GM18907 (cell line): ENCODE data around the gene LSP1.

Source experiments
- ATAC-seq: cut with Tn5 transposase; IDR thresholded peaks from one replicate; pipeline ENCODE4 v1.9.1; 2021; ENCODE audit warnings: mild to moderate bottlenecking, moderate library complexity; ENCODE audit not compliant: unreplicated experiment

LSP1 gene

DNA sequence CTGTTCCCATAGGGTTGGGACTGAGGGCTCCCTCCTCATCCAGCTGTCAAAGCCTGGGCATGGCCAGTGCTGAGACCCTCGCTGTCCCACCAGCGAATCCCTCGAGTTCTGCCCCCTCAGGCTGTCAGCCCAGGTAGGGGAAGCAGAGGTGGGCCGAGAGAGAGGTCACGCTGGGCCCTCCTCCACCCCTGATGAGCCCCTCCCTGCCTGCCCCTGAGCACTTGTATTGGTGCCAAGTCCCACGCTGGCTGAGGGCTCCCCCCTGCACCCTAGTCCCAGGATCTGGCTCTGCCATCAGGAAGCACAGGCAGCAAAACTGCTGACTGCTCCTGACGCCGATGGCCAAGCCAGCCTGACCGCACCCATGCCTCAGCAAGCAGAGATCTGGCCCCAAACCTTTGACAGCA is 35.5 kb downstream of the LSP1 start:
- ATAC-seq: no peak

DNA sequence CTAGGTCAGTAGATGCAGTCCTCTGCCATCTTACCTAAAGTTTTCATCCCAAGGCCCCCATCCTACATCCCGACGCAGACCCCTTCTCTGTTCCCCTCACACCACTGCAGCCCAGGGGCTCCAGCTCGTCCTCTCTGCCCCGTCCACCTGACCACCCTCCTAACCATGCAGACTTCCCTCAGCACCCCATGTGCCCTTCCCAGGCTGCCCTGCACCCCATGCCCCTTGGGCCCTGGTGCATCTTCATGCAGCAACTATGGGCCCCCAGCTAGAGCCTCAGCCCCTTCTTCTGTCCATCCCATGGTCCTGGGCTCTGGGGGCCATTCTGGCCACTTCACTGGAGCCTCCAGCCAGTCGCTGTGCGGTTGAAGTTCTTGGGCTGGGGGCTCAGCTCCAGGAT is 35.9 kb downstream of the LSP1 start:
- ATAC-seq: no peak

DNA sequence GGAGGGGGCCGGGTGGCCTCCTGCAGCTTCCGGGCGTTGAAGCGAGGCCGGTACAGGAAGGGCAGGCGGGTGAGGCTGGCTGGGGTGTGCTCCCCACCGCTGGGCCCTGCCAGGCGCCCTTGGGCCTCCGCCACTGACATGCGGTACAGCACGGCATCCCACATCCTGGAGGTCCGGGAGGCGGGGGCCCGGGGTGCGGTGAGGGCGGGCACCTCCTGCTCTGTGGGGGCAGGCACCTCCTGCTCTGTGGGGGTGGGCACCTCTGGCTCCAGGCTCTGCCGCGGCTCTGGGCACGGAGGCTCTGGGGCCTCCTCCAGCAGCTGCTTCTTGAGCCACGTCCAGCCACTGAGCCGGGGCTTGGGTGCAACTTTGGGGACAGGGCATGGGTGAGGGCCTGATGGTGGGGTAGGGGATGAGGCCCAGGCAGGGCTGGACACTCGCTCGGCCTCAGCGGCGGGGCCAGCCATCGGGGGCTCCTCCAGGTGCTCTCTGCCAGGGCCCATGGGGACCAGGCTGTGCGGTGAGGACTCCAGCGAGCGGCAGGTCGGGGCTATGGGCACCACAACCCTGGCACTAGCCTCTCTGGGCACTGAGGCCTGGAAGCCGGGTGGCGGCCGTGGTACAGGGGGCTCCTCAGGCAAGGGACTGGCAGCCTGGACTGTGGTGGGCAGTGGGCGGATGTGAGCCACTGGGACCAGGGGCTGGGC is 36.5 kb downstream of the LSP1 start:
- ATAC-seq: no peak

DNA sequence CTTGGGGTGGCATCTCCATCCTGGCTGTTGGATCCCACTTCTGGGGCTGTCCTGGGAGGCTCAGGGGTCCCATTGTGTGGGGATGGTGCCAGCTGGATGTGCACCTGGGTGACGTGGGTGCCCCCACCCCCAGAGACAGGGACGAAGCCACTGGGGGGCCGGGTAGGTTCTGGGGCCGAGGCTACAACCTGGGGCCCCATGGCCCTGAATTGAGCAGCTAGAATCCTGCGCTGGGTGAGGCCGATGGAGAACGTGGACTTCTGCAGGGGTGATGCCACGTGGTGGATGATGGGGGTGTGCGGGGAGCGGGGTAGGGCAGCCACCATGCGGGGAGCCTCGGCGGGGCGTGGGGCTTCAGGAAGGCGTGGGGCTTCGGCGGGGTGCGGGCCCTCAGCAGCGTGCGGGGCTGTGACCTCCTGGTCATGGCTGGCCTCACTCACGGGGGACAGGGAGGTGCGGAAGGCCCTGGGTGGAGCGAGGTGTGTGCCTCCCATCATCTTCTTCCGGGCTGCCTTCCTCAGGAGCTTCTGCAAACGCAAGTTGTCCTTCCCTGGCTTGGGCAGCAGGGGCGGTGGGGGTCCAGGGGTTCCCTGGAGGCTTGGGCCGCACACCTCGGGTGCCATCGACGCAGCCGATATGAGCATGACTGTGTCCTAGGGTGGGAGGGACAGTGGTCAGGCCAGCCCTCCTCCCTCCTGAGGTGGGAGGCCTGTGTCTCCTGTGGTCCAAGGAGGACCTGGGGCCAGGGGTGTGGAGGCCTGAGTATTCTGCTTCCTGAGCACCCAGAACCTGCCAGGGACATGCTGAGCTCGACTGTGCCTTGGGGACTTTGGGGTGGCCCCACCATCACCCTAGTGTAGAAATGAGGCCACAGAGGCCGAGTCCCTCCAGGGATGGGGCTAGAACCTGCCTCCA is 37.3 kb downstream of the LSP1 start:
- no peak for ATAC-seq

DNA sequence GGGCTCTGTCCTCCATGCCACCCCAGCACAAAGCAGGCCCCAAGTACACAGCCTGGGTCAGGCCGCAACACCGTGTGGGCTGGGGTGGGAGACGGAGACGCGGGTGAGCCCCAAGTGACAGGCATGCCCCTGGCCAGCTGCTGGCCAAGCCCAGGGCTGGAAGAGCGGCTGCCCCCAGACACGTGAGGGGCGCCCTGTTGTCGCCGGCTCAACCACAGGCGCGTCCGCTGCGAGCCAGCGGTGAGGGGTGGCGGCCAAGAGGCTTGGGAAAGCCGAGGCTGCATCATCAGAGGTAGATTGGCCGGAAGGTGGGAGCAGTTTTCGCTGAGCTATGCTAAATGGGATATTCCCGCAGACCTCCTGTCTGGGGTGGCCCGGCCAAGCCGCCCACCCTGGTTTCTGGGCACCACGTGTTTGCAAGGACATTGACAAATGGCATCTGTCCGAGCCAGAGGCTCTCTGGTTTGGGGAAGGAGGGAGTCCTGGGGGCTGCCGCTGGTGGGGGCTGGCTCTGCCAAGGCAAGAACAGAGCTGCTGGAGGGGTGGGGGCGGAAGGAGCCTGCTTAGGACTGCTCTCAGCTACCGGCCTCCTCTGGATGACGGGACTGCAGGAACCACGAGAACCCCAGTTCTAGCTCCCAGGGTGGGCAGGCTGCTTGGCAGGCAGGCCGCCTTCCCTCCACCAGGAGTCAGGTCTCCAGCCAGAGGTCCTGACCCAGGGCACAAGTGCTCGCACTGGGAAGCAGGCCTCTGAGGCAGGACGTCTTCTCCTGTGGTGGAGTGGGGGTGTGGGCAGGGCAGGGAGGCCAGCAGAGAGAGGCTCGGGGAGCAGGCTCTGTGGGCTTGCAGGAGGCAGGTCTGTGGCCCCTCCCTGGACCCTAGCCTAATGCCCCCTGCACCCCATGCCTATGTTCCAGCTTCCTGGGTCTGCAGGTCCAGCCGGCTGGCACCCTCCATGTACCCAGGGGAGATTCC is 38.3 kb downstream of the LSP1 start:
- no peak for ATAC-seq

DNA sequence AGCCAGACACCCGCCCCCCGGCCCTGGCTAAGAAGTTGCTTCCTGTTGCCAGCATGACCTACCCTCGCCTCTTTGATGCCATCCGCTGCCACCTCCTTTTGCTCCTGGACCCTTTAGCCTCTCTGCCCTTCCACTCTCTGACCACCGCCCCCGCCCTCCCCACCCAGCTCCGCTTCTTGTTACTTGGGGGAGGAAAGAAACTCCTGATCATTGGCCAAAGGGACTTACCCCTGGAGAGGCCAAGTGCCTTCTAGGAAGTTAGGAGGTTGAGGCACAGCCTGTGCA is 38.9 kb downstream of the LSP1 start, which contains the start of gene PRR33:
TSS of gene PRR33 (minus strand) at position 65 of the 285 bp plus-strand sequence. CDS start 1,311 bp downstream, outside the sequence.
- no peak for ATAC-seq

DNA sequence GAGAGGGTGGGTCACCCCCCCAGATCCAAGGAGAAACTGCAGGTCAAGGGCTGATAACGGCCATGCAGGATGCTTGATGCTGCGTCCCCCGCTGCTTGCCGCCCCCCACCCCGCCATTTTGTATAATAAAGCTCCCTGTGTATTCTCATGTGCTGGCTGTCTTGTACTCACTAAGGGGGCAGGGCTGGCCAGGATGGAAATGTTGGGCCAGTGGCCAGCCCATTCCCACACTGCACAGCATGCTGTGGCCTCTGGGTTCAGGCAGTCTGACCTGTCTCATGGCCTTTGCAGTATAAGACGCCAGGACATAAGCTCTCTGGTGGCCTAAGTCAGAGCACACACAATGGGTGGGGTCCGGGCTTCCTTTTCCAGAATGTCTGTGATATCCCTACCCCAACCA is 39.2 kb downstream of the LSP1 start:
- ATAC-seq: no peak

DNA sequence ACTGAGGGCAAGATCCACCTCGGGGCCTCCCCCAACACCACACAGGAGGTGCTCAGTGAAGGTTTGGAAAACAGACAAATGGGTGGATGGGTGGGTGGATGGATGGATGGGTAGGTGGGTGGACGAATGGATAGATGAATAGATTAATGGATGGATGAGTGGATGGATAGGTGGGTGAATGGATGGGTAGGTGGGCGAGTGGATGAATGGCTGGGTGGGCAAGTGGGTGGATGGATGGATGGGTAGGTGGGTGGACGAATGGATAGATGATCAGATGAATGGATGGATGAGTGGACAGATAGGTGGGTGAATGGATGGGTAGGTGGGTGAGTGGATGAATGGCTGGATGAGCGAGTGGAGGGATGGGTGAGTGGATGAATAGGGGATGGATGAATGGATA is 39.7 kb downstream of the LSP1 start:
- no peak for ATAC-seq

DNA sequence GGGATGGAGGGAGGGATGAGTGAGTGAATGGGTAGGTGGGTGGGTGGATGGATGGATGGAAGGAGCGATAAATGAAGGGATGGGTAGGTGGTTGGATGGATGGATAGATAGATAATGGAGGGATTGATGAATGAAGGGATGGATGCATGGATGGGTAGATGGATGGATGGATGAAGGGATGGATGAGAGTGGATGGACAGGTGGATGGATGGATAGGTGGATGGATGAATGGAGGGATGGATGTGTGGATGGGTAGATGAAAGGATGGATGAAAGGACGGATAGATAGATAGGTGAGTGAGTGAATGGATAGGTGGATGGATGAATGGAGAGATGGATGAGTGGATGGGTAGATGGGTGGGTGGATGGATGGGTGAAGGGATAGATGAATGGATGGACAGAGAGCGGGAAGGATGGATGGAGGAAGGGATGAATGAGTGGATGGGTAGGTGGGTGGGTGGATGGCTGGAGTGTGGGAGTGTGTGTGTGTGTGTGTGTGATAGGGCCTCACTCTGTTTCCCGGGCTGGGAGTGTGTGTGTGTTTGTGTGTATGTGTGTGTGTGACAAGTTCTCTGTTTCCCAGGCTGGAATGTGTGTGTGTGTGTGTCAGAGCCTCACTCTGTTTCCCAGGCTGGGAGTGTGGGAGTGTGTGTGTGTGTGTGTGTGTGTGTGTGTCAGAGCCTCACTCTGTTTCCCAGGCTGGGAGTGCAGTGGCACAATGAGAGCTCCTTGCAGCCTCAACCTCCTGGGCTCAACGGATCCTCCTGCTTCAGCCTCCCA is 40.9 kb downstream of the LSP1 start:
- ATAC-seq: no peak

DNA sequence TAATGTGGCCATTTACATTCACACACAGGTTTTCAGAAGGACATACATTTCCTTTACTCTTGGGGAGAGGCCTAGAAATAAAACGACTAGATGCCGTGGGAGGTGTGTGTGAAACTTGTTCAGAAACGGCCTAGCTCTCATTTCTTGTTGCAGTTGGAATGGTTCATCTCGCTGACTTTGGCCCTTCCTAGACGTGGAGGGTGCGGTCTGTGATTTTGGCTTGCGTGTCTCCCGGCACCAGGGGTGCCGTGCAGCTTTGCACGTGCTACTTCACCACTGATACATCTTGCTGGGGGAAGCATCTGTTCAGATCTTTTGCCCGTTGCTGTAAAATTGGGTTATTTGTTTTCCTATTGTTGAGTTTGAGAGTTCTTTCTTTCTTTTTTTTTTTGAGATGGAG is 41.9 kb downstream of the LSP1 start:
- ATAC-seq: no peak

DNA sequence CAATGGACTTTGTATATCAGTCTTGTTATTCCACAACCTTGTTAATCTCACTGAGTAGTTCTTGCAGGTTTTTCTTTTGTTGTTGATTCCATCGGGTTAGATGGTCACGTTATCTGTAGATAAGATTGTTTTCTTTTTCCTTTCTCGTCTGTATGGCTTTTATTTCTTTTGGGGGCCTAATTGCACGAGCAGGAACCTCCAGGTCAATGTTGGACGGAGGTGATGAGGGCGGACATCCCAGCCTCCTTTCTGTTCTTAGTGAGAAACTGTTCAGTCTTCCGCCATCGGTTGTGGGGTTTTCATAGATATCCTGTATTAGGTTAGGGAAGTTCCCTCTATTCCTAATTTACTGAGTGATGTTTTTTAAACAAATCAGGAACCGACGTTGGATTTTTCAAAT is 43.6 kb downstream of the LSP1 start:
- no peak for ATAC-seq

DNA sequence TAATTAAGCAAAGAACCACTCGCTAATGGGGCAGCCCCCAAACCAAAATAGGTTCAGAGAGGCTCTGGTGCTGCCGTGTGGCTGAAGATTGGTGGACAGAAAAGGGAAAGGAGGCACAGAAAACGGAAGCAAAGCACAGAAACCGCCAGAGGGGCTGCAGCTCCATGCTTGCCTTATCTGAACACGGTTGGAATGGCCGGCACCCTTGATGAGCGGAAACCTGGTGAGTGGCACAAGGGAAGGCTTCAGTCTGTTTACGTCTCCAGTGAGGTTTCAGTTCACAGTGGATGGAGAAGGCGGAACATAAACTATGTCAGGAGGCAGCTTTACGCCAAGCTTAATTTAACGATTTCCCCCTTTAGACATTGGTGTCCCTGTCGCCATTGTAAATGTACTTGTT is 44.0 kb downstream of the LSP1 start:
- no peak for ATAC-seq

DNA sequence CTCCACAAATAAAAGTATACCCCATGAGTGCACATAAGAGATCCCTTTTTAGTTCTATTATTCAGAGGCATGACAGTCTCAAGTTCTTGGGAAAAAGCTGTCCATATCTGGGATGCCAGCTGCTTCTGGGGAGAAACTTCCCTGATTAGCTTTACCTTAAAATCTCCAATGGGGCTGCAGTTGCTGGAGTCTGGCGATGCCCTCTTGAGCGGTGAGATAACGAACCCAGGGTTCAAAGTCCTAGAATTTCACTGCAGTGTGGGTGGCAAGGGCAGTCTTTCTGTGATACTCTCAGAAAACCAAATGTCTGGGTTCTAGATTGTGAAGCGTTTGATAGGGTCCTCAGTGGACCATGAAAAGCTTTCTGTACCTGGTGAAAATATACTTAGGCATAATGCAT is 46.2 kb downstream of the LSP1 start:
- no peak for ATAC-seq

DNA sequence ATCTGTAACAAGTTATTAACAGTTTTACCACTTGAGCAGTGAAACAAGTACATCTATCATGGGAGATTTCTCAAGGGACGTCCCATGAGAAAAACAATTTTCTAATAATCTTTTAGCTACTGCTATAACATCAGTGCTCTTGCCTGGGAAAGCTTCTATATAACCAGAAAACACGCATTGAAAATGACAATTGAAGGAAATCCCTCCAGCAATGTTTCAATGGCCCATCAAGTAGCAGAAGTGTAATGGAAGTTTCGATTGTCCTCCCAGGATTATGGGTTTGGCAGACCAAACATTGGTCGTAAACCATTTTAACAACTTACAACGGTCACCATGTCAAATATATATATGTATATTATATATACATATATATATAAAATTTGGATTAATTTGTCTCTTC is 46.8 kb downstream of the LSP1 start:
- no peak for ATAC-seq

DNA sequence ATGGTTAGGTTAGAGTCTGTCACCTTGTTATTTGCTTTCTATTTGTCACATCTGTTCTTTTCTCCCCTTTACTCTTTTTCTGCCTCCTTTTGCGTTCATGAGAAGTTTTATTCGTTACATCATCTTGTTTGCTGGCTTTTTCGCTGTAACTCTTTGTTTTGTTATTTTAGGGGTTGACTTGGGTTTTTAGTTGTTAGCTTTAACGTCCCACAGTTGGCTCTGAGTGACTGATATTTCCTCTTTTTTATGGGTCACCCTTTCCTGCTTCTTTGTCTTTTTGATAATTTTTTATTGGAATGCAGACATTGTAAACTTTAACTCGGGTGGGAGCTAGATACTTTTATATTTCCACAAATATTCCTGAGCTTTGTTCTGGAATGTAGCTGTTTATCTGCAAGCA is 53.3 kb downstream of the LSP1 start:
- ATAC-seq: no peak

DNA sequence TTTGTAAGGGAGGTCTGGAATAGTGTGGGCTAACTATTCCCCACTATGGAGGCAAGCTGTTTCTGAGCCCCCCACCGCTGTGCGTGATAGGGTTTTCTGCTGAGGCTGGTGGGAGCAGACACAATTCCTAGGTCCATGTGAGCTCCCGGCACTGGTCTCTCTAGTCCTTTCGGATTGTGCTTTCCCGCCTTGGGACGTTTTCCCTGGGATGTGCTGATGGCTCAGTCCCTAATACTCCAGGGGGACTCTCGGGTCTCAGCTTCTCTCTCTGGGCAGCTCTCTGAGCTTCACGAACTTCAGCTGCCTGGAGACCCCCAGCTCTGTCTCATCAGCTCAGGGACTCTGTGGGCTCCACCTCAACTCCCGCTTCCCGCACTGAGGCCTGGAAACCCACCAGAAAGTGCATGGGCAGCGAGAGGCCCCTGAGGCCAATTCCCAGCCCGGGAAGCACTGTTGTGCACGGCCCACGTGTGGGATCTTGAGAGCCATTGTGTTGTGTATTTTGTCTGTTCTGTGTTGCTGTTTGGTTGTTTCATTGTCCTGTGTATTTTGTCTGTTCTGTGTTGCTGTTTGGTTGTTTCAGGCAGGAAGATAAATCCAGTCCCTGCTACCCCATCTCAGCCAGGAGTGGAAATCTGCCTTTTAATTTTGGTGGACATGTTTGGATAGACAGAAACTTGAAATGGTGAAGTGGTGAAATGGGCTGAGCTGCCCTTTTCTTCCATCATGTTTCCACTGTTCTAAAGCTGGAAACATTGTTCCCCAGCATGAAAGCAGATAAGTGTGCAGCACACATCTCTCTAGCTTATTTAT is 53.9 kb downstream of the LSP1 start:
- no peak for ATAC-seq

DNA sequence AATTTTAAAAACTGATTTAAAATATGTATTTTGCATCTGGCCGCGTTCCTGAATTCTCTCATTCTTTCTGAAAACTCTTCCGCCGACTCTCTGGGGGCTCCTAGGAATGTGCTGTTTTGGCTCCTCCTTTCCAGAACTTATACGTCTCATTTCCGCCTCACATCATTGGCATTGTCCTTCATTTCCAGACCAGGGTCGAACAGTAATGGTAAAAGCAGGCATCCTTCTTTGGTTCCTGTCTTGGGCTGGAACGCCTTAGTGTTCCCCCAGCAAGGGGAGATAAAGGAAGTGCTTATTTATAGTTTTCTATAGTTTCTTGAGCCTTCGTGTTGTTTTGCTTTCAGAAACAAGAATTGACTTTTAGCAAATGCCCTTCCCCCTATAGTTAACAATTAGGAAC is 55.7 kb downstream of the LSP1 start:
- no peak for ATAC-seq

DNA sequence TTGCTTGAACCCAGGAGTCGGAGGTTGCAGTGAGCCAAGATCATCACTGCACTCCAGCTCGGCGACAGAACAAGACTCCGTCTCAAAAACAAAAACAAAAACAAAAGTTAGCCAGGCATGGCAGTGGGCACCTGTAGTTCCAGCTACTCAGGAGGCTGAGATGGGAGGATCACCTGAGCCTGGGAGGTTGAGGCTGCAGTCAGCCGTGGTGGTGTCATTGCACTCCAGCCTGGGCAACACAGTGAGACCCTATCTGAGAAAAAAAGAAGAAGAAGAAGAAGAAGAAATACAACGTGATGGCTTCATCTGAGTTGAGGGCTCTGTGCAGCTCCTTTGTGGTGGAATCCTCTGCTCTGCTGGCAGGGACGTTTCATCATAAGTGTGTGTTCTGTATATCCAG is 56.6 kb downstream of the LSP1 start:
- no peak for ATAC-seq

DNA sequence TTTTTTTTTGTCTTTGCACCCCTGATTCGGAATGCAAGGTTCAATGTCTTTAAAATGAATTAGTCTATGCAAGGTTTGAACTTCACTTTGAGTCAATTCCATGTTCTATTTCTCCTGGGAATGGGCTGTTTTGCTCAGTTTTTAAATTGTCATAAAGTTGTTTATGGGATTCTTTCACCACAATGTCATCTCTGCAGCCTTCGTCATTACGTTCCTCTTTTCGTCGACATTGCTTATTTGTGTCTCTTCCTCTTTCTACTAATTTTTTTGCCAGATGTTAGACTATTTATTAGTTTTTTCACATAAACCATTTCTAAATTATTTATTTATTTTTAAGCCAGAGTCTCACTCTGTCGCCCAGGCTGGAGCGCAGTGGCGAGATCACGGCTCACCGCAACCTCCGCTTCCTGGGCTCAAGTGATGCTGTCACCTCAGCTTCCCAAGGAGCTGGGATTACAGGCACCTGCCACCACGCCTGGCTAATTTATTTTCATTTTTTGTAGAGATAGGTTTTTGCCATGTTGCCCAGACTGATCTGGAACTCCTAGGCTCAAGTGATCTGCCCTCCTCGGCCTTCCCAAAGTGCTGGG is 59.5 kb downstream of the LSP1 start:
- no peak for ATAC-seq
